Neural crest cell (in vitro differentiated cells): ENCODE results near the gene CCR5. TPM values are rescaled to one million over a fixed set of nuclear protein-coding genes. Genes with fewer than 3 reads are reported as not detected.

Experiments used
- DNase-seq: peaks from one replicate; pipeline ENCODE4 v3.0.0; 2021; ENCODE audit warnings: low read depth, mixed read lengths, low spot score
- H3K27ac Mint-ChIP-seq: one replicate; pipeline ENCODE4 v1.8.0; 2021; ENCODE audit warnings: mild to moderate bottlenecking, mixed read lengths; ENCODE audit not compliant: unreplicated experiment
- H3K27me3 Mint-ChIP-seq: 2 replicates; pipeline ENCODE4 v1.8.0; 2021; ENCODE audit warnings: low read depth, mild to moderate bottlenecking, mixed read lengths
- H3K36me3 Mint-ChIP-seq: 2 replicates; pipeline ENCODE4 v1.8.0; 2021; ENCODE audit warnings: low read depth, mild to moderate bottlenecking, mixed read lengths
- H3K4me1 Mint-ChIP-seq: 2 replicates; pipeline ENCODE4 v1.8.0; 2021; ENCODE audit warnings: mixed read lengths
- H3K4me3 Mint-ChIP-seq: one replicate; pipeline ENCODE4 v1.8.0; 2021; ENCODE audit warnings: mild to moderate bottlenecking, mixed read lengths
- H3K9me3 Mint-ChIP-seq: 2 replicates; pipeline ENCODE4 v1.8.0; 2021; ENCODE audit warnings: mixed read lengths
- CTCF ChIP-seq: fragments of 200-600 bp; sonication (generic); conservative IDR thresholded peaks from 2 replicates; pipeline ENCODE4 v1.5.0; 2021; ENCODE audit warnings: antibody characterized with exemption, mild to moderate bottlenecking
- total RNA-seq: library from RNA; stranded (reverse); gene quantifications from 2 replicates; pipeline ENCODE4 v1.2.1, GENCODE V29; 2021

Gene CCR5
- total RNA-seq, 1 donor from 2014 or later = not detected

DNA sequence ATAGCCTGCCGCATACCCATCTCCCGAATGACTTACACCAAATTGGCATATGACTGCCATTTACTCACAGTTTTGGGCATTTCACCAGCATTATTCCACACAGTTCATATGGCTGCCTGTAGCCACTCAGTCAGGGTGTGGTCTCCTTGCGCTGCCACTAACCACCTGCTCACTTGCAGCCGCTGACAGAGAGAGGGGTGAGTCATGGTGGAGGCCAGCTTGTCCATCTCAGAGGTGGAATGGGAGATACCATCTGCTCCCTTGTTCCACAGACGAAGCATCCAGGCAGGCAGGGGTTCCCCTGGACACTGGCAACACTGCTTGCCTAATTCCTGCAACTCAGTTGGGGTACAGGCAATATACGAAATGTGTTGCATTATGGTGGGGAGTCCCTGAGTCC lies 51.9 kb downstream of the CCR5 start:
- no peak for DNase-seq
- Mint-ChIP-seq H3K27me3 (no peaks in the 10 kb centered on the region), H3K36me3 (no peaks in the 10 kb centered on the region), H3K9me3 (no peaks in the 10 kb centered on the region), H3K4me1 (no peaks in the 10 kb centered on the region), H3K27ac (no peak overlapping the region), H3K4me3 (no peak overlapping the region)
- no peak for TF ChIP-seq CTCF

DNA sequence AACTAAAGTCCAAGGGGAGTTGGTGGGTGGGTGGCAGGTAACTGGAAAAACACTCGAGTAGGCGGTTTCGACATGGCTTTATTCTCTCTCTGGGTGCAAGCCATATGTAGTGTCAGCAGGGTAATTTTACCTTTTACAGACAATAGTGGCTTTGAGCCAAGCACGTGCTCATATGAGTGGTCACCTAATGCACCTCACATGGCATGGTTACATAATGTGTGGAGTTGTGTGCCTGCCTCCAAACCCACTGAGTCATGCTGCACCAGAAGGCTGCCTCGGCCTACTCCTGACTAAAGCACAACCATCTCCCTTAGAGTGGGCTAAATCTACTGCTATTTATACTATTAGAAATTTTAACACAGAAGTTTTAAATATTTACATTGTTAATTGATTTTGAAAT lies 52.8 kb downstream of the CCR5 start:
- Mint-ChIP-seq H3K4me1 (no peaks in the 10 kb centered on the region), H3K4me3 (no peak overlapping the region), H3K36me3 (no peaks in the 10 kb centered on the region), H3K9me3 (no peaks in the 10 kb centered on the region), H3K27me3 (no peaks in the 10 kb centered on the region), H3K27ac (no peak overlapping the region)
- TF ChIP-seq CTCF = no peak
- DNase-seq = no peak

Other genes starting within 250 kb of the CCR5 start
- 0.12 TPM in 1 of 2 replicates, not detected in the other for gene CCR1, start 162.6 kb upstream of the CCR5 start, total RNA-seq
- not detected in 2 replicates for gene CCR3, start 128.5 kb upstream of the CCR5 start, total RNA-seq
- not detected in 2 replicates for gene CCR2, start 16.8 kb upstream of the CCR5 start, total RNA-seq
- gene CCRL2, start 36.3 kb downstream of the CCR5 start, total RNA-seq = not detected in 2 replicates
- not detected in 2 replicates for gene LTF, start 94.0 kb downstream of the CCR5 start, total RNA-seq
- gene RTP3, start 127.0 kb downstream of the CCR5 start, total RNA-seq = not detected in 2 replicates
- 0.12 TPM in 1 of 2 replicates, not detected in the other for gene LRRC2, start 195.4 kb downstream of the CCR5 start, total RNA-seq
- gene FAM240A, start 241.6 kb downstream of the CCR5 start, total RNA-seq = not detected in 2 replicates